Middle frontal gyrus (tissue), 1 donor: Measurements from ENCODE around the gene VAPA.

Source experiments
- DNase-seq: peaks from one replicate; pipeline ENCODE4 v3.0.0-alpha.2; 2015; ENCODE audit warnings: low spot score; ENCODE audit errors: extremely low spot score

VAPA gene

GRCh38 chr18:9913526-9914333 lies at the start of gene VAPA:
Gene VAPA (plus strand): TSS chr18:9914016. CDS start chr18:9914257, 241 bp downstream.
- peak; percentile 94 for DNase-seq

GRCh38 chr18:9865764-9866490 lies 47.9 kb upstream of the VAPA start:
- no peak for DNase-seq

- no peak for DNase-seq
These were observed 47.2 kb upstream of the VAPA start for GRCh38 chr18:9866627-9867026.

GRCh38 chr18:9867071-9867594 lies 46.7 kb upstream of the VAPA start:
- no peak for DNase-seq

- DNase-seq = no peak
These were observed 44.7 kb upstream of the VAPA start for GRCh38 chr18:9868857-9869714.

GRCh38 chr18:9869715-9870430 lies 43.9 kb upstream of the VAPA start:
- DNase-seq = no peak

- no peak for DNase-seq
These were observed 43.3 kb upstream of the VAPA start for GRCh38 chr18:9870431-9871008.

- DNase-seq = no peak
These were observed 42.5 kb upstream of the VAPA start for GRCh38 chr18:9871244-9871746.

GRCh38 chr18:9872823-9873222 lies 41.0 kb upstream of the VAPA start:
- DNase-seq = no peak

GRCh38 chr18:9874728-9875127 lies 39.1 kb upstream of the VAPA start:
- no peak for DNase-seq

- no peak for DNase-seq
These were observed 37.5 kb upstream of the VAPA start for GRCh38 chr18:9876212-9876866.

GRCh38 chr18:9876867-9877654 lies 36.8 kb upstream of the VAPA start:
- no peak for DNase-seq

- DNase-seq = no peak
These were observed 36.2 kb upstream of the VAPA start for GRCh38 chr18:9877655-9878014.

- DNase-seq = no peak
These were observed 35.7 kb upstream of the VAPA start for GRCh38 chr18:9878095-9878494.

GRCh38 chr18:9878783-9879242 lies 35.0 kb upstream of the VAPA start:
- DNase-seq = no peak

- no peak for DNase-seq
These were observed 29.7 kb upstream of the VAPA start for GRCh38 chr18:9884090-9884489.

GRCh38 chr18:9884532-9885140 lies 29.2 kb upstream of the VAPA start:
- no peak for DNase-seq

GRCh38 chr18:9885170-9886004 lies 28.4 kb upstream of the VAPA start, which contains the start of gene TXNDC2:
Gene TXNDC2 (plus strand): TSS chr18:9885973. CDS start chr18:9886681, 708 bp downstream.
- no peak for DNase-seq
